T-helper 9 cell (primary cell): ENCODE data around the gene TOMM20.
"Not testable (repeated sequence)": the region's sequence is repeated elsewhere in the genome, so short reads cannot be mapped to it uniquely, and the experiment has no call there.

Experiments used
- DNase-seq: peaks from one replicate; pipeline ENCODE4 v3.0.0-alpha.2; 2020

Gene TOMM20

DNA sequence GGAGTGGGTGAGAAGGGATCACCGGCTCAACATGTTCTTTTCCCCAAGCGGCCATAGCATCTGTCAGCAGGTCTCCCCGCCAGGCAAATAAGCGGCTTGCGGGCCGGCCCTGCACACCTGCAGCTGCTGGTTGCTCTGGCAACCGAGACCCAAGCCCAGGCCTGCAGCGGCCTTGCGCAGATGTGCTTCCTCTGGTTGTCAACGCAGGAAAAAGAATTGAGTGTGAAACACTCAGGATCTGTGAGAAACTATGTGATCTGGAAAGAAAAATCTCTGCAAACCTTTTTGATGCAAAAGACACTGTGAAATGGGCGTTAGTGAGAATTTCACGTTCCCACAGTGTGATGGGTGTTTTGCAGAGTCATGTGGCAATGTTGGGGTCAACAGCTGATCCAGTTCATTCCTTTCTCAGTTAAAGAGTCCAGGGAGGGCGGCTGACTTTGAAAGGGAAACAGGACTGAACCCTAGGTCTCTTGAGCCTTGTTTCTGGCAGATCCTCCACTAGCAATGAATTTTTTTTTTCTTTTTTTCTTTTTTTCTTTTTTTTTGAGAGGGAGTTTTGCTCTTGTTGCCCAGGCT lies 28.4 kb downstream of the TOMM20 start:
- DNase-seq, result no peak

DNA sequence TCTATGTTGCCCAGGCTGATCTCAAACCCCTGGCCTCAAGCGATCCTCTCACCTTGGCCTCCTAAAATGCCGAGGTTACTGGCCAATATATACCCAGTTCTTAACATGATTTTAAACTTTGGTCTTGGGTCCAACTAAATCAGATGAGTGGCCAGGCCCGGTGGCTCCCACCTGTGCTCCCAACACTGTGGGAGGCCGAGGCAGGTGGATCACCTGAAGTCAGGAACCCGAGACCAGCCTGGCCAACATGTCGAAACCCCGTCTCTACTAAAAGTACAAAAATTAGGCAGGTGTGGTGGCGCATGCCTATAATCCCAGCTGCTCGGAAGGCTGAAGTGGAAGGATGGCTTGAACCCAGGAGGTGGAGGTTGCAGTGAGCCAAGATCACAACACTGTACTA lies 29.6 kb downstream of the TOMM20 start:
- DNase-seq, result no peak

DNA sequence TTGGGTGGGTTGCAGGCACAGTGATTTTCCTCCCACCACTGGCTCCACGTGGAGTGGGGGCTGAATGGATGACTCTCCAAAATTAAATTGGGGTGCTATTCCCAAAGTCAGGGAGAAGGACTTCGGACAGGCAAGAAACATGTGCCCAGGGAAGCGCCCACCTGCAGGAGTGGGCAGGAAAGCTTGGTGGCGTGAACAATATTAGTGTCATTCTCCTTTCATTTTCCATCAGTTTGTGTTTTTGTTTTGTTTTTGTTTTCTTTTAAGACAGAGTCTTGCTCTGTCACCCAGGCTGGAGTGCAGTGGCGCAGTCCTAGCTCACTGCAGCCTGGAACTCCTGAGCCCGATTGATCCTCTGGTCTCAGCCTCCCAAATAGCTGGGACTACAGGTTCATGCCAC lies 30.1 kb downstream of the TOMM20 start:
- DNase-seq, result no peak

DNA sequence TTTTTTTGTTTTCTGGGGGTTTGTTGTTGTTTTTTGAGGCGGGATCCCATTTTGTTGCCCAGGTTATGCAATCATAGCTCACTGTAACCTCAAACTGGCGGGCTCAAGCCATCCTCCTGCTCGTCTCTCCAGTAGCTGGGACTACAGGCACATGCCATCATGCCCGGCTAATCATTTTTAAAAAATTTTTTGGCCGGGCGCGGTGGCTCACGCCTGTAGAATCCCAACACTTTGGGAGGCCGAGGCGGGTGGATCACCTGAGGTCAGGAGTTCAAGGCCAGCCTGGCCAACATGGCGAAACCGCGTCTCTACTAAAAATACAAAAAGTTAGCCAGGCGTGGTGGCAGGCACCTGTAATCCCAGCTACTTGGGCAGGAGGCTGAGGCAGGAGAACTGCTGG lies 31.1 kb downstream of the TOMM20 start:
- not testable (repeated sequence) for DNase-seq

DNA sequence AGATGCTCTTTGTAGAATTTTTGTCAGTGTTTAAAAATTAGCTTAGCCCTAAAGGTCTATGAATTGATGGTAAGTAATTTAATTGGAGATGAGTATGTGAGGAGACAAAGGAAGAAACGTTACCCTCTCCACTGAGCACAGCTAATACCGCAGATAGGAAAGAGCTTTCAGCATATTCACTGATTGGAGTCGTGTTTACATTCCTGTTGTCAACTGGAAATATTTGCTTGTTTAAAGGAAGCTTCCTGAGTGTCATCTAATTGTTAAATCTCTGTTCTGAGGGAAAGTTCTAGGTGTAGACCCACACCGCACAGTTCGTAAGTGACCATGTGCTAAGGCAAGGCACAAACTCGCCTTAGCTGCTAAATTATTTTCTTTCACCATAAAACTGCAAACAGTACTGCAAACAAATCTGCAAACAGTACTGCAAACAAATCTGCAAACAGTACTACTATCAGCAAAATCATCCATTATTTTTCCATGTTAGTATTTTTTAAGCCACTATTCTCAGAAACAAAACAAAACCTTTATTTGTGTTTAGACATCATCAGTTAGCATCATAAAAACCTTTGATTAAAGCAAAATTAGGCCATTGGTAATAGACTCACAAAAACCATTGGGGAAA lies 32.6 kb downstream of the TOMM20 start:
- DNase-seq, result no peak

DNA sequence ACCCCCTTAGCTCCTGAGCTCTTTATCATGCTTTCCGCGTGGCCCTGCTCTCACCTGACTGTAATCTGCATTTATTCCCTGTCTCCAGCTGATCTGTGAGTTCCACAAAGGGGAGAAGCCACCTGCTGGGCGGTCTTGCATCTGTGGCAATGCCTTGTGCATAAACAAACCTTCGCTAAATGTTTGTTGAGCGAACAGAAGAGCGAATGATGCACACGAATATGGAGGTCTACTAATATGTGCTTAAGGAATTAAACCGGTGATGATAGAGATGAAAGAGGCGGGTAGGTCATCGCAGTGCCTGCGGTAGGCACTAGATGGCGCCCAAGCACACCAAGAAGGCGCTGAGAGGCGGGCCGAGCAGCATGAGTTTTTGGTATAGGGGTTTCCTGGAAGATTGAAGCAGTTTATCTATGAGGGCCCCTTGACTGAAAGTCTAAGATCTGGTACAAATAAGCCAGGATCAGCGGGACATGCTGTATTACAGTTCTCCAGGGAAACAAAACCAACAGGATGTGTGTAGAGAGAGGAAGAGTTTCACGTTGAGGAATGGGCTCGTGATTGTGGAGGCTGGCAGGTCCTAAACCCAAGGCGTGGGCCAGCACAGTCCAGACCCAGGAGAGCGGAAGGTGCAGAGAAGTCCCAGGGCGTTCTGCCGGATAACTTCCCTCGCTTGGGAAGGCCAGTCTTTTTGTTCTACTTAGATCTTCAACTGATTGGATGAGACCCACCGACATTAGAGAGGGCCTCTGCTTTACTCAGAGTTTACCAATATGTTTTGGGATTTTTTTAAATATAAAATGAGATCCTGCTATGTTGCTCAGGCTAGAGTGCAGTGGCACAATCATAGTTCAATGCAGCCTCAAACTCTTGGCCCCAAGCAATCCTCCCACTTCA lies 34.7 kb downstream of the TOMM20 start:
- peak; percentile 82 for DNase-seq

DNA sequence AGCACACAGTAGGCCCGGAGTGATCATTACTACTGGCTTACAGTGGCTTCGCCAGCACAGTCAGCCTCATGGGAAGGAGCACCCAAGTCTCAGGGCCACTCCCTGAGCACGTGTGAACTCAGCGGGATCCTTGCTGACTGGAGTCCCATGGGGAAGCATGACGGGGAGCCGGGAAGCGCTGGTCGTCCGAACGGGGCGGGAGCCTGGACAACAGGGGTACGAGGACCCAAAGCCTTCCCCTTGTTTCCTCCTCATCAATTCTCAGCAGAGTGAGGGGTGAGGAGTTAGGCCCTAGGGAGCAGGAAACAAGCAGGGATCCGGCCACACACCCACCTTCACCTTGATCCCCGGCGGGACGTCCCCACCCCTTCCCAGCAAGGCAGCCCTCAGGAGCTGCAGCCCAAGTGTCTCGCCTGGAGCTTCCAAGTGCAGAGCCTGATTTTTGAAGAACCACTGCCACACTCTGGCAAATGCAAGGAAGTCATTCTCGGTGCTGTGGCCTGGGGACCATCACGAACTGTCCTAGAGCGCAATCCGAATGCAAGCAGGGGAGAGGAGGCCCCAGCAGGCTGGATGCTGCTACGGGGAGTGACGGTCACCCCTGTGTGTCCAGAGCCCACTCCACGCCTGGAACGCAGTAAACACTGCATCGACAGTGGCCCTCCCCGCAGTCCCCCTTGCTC lies 35.5 kb downstream of the TOMM20 start:
- DNase-seq, result no peak

DNA sequence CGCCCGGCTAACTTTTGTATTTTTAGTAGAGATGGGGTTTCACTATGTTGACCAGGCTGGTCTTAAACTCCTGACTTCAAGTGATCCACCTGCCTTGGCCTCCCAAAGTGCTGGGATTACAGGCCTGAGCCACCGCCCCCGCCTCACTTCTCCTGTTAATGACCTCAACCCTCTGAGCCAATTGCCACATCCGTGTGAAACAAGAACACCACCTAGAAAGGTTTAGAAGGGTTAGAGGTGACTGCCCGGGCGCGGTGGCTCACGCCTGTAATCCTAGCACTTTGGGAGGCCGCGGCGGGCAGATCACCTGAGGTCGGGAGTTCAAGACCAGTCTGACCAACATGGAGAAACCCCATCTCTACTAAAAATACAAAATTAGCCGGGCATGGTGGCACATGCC lies 36.2 kb downstream of the TOMM20 start:
- not testable (repeated sequence) for DNase-seq

DNA sequence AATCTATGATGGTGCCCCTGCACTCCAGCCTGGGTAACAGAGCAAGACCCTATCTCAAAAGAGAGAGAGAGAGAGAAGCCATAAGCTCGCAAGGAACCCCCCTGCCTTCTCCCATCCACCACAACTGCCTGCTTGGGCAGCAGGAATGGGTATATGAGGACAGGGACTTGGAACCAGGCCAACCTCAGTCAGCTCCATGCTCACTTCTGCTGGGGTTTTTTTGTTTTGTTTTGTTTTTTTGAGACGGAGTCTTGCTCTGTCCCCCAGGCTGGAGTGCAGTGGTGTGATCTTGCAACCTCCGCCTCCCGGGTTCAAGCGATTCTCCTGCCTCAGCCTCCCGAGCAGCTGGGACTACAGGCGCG lies 36.6 kb downstream of the TOMM20 start:
- not testable (repeated sequence) for DNase-seq

DNA sequence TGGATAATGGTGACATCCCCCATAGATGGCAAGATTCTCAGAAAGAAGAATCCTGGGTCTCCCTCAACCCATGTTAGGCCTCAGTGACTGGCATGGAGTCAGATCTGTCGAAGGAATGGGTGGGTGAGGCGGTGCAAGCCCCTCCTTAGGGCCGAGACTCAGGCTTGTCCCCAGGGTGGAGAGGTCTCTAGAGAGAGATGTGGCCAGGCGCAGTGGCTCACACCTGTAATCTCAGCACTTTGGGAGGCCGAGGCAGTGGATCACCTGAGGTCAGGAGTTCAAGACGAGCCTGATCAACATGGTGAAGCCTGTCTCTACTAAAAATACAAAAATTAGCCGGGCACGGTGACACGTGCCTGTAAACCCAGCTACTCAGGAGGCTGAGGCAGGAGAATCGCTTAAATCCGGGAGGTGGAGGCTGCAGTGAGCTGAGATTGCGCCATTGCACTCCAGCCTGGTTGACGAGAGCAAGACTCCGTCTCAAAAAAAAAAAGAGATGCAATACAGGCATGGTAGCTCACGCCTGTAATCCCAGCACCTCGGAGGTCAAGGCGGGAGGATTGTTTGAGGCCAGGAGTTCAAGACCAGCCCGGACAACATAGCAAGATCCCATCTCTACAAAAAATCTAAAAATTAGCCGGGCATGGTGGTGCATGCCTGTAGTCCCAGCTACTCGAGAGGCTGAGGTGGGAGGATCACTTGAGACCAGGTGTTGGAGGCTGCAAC lies 37.2 kb downstream of the TOMM20 start:
- not testable (repeated sequence) for DNase-seq

DNA sequence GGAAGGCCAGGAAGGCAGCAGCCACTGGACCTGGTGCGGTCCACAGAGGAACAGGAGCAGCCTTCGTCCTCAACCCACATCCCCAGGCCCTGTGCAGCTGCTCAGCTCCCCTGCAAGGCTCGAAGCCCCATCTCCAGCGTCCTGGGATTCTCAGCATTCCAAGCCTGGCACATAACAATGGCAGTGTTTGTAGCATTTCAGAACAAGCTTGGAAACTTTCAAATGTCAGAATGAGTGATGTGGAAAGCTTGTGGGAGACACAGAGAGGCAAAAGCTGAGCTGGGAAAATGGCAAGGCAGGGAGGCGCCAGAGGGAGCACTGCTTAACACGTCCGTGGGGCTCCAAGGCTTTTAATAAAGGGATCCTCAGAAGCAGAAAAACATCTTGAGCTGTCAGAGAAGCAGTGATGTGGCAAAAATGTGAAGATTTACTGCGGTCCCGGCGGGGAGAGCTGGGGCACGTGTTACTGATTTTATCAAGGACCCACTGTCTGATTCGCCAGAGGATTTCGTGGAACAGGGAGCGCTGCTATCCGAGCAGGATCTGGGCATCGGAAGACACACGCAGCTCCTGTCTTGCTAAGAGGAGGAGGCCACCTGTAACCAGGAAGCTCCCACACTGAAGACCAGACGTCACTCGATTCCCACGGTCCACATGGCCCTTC lies 38.1 kb downstream of the TOMM20 start:
- no peak for DNase-seq

DNA sequence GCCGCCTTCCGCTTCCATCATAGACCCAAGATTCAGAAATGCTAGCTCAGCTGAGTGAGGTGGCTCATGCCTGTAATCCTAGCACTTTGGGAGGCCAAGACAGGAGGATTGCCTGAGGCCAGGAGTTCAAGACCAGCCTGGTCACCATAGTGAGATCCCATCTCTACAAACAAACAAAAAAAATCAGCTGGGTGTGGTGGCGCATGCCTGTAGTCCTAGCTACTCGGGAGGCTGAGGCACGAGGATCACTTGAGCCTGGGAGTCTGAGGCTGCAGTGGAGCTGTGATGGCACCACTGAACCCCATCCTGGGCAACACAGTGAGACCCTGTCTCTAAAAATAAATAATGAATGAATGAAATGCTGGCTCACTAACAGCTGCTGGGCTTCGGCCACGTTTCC lies 39.7 kb downstream of the TOMM20 start:
- DNase-seq, result no peak

DNA sequence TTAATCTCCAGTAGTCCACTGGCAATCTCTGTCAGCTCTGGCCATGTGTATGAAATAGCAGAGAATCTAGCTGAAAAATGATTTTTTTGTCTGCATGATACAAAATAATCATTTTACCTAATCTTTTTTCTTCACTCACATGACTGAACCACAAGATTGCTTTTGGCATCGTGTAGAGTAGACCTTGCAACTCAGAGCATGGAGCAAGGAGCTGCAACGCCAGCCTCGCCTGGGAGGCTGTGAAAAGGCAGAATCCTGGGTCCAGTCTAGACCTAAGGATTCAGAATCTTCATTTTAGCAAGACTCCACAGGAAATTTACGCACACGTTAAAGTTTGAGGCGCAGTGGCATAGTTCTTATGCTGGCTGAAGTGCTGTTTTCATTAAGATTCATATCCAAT lies 40.2 kb downstream of the TOMM20 start:
- DNase-seq, result no peak

DNA sequence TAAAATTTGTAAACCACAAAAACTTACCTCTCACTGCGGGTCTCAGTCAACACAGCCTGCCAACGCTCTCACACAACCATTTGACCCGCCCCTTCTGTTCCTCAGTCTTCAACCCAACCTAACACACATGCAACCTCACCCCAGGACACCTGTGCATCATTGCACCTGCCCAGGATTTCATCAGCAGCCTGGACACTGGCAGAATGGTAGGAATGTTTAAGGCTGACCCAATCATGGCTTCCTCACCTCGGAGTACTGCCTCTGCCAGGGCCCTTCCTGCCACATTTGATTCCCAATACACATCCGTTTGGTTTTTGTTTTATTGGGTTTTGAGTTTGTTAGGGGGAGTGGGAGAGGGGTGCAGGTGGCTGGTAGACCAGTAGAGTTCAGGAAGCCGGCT lies 40.7 kb downstream of the TOMM20 start:
- no peak for DNase-seq

DNA sequence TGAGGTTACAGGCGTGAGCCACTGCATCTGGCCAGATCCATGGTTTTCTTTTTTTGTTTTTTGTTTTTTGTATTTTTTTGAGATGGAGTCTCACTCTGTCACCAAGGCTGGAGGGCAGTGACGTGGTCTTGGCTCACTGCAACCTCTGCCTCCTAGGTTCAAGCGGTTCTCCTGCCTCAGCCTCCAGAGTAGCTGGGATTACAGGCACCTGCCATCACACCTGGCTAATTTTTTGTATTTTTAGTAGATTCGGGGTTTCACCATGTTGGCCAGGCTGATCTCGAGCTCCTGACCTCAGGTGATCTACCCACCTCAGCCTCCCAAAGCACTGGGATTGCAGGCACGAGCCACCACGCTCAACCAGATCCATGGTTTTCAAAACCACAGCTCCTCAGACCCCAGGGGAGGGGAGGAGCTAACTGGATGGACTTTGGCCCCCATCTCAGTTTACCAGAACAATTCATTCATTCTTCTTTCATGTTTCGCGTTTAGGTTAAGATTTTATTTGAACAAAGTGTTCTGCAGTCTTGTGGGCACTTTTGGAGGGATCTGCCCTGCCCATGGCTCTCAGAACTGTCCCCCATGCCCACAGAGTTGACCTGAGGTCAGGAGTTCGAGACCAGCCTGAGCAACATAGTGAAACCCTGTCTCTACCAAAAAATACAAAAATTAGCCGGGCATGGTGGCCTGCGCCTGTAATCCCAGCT lies 43.1 kb downstream of the TOMM20 start:
- DNase-seq, result not testable (repeated sequence)

DNA sequence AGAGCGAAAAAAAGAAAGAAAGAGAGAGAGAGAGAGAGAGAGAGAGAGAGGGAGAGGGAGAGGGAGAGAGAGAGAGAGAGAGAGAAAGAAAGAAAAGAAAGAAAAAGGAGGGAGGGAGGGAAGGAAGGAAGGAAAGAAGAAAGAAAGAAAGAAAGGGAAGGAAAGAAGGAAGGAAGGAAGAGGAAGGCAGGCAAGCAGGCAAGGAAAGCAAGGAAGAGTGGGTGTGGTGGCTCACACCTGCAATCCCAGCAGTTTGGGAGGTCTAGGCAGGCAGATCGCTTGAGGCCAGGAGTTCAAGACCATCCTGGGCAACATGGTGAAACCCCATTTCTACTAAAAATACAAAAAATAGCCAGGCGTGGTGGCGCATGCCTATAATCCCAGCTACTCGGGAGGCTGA lies 47.8 kb downstream of the TOMM20 start:
- DNase-seq, result not testable (repeated sequence)

DNA sequence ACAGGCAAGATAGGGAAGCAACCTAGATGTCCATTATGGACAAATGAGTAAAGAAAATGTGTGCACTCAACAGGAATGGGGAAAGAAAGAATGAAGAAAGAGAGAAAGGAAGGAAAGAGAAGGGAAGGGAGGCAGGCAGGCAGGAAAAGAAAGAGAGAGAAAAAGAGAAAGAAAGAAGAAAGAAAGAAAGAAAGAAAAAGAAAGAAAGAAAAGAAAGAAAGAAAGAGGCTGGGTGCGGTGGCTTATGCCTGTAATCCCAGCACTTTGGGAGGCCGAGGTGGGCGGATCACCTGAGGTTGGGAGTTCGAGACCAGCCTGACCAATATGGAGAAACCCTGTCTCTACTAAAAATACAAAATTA lies 48.4 kb downstream of the TOMM20 start:
- not testable (repeated sequence) for DNase-seq

DNA sequence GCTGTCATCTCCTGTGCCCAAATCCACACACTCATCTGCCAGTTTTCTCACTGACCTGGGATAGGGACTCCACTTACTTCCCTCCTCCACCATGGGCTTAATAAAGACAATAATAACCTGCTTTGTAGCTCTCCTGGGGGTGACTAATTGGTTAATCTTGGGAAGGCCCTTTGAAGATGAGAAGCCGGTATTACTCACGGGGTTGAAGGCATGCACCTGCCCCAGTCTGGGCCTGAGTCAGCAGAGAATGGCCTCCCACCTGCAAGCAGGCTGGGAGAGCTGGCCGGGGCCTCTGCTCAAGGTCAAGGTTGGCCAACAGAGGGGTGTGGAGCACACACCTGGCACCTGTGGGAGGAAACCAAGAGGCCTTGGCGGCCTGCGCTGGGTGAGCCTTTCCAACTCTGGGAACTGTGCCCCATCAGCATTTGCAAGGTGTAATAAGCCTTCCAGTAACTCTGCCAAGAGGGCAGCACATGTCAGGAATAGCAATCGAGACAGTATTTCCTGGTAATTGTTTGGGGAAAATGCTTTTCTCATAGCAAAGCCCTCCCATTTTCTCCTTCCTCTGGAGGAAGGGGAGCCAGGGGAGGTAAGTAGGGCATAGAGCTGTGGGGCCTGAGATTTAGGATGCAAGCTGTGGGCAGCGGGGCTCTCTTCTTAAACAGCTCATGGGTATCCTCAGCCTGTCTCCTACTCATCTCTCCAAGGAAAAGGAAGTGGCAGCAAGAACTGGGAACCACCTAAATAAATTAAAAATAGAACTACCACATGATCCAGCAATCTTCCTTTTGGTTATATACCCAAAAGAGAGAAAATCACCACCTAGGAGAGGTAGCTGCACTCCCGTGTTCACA lies 49.0 kb downstream of the TOMM20 start:
- no peak for DNase-seq

DNA sequence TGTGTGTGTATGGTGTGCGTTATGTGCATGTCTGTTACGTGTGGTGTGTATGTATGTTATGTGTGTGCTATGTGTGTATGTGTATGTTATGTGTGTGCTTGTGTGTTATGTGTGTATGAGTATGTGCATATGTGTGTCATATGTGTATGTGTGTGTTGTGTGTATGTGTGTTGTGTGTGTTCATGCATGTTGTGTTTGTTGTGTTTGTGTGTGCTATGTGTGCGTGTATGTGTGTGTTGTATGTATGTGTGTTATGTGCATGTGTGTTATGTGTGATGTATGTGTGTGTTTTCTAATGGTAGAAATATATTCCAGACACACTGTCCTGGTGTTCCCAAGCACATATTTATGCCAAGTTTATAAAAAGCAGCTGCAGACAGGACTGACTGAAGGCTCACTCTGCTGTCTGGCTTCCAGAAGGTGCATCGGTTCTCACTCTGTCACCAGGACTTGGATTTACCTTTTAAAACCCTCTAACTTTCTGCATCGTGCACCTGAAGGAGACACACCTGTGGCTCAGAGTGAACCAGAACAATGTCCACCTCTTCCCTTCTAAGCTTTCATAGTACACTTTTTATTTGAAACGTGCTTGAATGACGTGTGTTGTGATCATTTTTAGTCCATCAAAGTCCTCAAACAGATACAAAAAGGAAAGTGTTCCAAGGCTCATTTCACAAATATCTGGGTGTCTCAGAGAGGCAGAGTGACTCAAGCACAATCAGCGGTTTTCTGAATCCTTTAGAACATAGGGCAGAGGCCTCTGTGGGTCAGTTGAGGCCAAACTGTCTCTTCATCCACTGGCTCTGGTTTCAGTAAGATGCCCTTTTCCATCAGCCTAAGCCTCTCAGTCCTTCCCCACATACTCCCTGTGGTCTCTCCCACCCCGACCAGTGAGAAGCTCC lies 49.9 kb downstream of the TOMM20 start:
- DNase-seq, result no peak
